Epidermal melanocyte (primary cell): ENCODE results near the gene HES4.
"Not testable (repeated sequence)": the region's sequence is repeated elsewhere in the genome, so short reads cannot be mapped to it uniquely, and the experiment has no call there.

Experiments
- DNase-seq: peaks from one replicate; pipeline ENCODE4 v3.0.0; 2011; ENCODE audit warnings: low spot score; ENCODE audit not compliant: insufficient read length

The HES4 gene

DNA sequence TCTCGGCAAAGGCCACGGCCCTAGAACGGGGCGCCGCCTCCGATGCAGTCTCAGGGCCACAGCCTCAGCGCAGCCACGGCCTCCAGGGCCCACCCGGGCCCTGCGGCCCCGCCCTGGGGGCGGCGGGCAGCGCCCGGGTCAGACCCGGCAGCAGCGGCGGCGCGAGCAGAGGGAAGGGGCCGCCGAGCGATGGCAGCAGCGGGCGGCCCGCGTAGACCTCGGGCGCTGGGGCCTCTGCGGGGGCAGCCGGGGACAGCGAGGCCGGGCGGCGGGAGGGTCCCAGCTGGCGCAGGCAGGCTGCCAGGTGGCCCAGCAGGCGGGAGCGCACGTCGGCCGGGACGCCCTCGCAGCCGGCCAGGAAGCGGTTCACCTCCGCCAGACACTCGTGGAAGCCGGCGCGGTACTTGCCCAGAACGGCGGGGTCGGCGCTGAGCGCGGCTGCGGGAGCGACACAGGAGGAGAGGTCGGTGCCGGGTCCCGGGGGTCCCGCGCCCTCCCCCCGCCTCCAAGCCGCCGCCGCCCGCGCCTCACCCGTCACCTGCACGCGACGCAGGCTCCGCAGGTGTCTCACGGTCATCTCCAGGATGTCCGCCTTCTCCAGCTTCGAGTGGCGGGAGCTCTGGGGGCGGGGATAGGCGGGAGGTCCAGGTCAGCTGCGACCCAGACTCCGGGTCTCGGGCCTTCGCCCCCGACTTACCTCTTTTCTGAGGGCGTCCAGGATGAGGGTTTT is 737 bp downstream of the HES4 start:
- no peak for DNase-seq

DNA sequence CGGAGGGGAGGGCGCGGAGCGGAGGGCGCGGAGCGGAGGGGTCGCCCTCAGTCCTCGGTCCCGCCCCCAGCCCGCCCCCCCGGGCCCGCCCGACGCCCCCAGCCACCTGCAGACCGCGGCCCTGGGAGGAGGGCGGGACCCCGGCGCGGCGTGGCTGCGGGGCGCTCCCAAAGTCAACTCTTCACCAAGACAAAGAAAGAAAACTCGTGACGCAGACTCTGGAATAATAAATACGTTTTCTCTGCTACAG is 1.2 kb downstream of the HES4 start:
- DNase-seq = no peak

DNA sequence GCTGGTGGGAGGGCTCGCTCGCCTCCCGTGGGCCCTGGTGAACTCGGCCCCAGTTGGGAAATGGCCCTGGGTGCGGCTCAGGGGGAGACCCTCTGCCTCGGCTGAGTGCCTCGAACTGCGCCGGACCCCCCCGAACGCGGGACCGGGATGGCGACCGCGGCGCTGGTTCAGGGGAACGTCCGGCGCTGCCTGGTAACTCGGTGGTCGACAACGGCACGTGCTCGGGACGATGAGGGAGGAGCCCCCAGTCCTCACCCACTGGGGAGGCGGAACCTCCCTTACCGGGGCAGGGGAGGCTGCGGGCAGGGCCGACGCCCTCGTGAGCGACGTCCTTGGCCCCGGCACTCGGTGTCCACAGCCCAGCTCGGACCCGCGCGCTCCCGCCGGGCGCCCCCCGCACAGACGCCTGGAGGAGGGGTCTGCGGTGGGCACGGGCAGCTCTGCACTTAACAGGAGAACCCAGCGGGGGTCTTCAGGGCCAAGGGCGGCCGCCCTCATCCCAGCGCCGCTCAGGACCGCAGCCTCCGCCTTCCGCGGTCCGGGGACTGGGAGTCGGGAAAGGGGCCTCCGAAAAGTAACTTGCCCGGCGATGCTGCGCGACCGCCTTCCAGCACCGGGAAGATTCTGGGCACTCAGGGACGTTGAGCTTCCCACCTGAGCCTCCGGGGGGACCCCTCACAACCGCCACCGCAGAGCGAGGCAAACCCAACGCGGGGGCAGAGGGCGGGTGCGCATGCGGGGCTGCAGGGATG is 1.7 kb downstream of the HES4 start:
- no peak for DNase-seq

DNA sequence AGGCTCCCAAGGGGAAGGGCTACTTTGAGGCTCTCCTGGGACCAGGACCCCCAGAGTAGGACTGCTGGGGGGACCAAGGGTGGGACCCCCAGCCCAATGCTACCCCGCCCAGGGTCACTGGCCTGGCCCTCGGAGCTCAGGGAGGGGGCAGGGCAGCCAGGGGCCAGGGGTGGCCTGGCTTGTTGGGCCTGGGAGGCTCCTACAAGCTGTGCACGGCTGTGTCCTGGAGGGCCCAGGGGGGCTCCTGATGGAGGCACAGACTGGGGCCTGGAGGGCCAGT is 2.2 kb downstream of the HES4 start:
- no peak for DNase-seq

DNA sequence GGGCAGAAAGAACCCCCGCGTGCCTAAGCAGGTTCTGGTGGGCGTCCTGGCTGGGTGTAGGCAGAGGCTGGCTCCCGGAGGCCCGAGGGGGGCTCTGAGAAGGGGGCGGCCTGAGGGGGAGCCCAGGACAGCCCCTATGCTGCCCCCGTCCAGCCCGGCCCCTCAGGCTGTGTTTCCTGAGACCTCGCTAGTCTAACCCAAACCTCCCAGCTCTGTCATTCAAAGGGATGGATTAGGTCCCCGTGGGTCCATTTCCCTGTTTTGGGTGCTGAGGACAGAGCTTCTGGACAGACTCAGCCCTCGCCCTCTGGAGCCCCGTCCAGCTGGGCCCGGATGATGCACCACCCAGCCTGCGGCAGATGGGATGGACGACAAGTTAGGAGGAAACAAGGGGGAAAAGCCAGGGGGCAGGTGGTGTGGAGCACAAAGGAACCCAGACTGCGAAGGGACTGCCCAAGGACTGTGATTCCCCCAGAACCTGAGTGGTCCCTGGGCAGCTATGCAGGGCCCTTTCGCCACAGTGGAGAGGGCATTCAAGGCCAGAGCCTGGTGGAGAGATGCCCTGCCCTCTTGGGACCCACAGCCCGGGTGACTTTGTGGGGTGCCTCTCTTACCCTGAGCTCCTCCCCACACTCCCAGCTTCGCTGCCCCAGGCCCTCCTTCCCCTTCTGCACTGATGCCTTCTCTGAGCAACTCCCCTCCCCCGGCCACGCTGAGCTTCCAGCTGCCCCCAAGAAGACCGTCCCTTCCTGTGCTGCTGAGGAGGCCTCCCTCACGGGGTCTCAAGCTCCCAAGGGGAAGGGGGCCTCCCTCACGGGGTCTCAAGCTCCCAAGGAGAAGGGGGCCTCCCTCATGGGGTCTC is 2.8 kb downstream of the HES4 start:
- DNase-seq = no peak

DNA sequence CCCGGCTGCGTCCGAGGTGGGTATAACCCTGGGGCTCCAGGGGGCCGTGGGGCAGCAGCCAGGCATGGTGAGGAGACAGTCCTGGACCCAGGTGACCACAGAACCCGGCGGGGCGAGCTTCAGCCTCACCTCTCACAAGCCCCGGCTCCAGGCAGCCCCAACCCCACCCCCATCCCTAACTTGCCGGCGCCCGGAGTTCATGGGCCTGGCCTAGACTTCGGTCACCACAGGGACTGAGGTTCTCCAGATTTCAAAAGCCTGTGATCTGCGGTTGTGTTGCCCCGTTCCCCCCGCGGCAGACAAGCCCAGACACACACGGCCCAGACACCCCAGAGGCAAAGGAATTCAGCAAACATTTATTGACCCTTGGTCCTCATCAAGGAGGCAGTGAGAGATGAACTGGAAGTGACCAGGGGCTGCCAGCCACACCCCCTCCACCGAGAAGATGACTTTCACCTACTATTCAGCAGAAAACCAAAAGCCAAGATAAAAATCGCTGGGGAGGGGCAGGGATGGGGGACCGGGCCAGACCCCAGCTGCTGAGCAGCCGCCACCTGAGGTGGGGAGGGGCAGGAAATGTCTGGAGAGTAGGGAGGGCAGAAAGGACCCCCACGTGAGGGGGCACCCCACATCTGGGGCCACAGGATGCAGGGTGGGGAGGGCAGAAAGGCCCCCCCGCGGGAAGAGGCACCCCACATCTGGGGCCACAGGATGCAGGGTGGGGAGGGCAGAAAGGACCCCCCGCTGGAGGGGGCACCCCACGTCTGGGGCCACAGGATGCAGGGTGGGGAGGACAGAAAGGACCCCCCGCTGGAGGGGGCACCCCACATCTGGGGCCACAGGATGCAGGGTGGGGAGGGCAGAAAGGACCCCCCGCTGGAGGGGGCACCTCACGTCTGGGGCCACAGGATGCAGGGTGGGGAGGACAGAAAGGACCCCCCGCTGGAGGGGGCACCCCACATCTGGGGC is 3.9 kb downstream of the HES4 start:
- no peak for DNase-seq

DNA sequence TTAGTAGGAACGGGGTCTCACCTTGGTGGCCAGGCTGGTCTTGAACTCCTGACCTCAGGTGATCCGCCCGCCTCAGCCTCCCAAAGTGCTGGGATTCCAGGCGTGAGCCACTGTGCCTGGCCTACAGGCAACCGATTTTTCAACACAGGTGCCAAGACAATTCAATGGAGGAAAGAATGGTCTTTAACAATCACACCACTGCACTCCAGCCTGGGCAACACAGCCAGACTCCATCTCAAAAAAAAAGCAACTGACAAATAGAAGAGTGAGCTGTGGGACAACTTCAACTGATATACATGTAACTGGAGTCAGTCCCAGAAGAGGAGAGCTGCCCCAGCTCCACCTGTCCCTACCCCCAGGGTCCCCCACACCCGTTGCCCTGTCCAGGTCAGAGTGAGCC is 5.4 kb downstream of the HES4 start:
- not testable (repeated sequence) for DNase-seq

DNA sequence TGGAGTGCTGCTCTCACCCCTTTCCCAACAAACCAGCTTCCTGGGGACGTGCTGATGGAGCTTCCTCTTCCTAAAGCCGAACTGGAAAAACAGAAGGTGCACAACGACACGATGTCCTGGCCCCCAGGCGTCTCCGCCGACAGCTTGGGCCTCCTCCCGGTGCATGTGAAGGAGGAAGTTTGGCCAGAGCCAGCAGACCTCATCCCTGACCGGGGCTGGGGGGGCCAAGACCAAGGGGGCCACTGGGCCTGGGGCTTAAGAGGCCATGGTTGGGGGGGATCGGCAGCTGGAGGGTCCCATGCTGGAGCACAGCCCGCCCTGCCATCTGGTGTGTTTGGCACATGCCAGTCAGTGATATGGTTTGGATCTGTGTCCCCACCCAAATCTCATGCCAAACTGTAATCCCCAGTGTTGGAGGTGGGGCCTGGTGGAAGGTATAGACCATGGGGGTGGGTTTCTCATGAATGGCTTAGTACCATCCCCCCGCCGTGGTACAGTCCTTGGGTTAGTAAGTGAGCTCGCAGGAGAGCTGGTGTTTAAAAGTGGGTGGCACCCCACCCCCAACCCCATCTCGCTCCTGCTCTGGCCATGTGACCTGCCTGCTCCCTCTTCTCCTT is 6.4 kb downstream of the HES4 start:
- no peak for DNase-seq

DNA sequence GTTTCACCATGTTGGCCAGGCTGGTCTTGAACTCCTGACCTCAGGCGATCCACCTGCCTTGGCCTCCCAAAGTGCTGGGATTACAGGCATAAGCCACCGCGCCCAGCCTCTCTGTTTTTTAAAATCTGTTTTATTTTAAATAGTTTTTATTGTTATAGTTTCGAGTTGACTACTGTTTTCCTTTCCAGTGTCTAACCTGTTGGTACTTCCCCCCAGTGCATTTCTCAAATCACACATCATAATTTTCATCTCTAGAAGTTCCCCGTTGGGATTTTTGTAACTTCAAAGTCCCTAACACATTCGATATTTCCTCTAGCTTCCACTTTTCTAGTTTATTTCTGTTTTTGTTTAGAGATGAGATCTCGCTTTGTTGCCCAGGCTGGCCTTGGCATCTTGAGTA is 7.5 kb downstream of the HES4 start:
- DNase-seq = no peak

DNA sequence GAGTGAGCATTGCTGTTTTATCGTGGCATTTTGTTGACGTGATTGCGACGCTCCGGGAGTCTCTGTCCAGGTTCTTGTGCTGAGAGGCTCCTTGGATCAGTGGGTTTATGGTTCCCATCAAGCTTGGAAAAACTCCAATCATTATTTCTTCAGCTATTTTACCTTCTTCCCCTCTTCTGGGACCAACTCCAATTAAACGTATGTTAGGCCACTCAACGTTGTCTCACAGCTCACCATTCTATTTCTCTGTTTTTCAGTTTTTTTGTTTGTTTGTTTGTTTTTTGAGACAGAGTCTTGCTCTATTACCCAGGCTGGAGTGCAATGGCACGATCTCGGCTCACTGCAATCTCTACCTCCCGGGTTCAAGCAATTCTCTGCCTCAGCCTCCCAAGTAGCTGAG is 8.0 kb downstream of the HES4 start:
- DNase-seq = no peak

DNA sequence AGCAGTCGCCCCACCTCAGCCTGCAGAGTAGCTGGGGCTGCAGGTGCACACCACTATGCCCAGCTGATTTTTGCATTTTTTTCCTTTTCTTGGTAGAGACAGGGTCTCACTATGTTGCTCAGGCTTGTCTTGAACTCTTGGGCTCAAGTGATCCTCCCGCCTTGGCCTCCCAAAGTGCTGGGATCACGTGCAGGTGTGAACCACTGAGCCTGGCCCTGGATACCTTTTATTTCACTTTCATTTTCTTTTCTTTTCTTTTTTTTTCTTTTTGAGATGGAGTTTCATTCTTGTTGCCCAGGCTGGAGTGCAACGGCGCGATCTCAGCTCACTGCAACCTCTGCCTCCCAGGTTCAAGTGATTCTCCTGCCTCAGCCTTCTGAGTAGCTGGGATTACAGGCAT is 8.6 kb downstream of the HES4 start:
- not testable (repeated sequence) for DNase-seq

DNA sequence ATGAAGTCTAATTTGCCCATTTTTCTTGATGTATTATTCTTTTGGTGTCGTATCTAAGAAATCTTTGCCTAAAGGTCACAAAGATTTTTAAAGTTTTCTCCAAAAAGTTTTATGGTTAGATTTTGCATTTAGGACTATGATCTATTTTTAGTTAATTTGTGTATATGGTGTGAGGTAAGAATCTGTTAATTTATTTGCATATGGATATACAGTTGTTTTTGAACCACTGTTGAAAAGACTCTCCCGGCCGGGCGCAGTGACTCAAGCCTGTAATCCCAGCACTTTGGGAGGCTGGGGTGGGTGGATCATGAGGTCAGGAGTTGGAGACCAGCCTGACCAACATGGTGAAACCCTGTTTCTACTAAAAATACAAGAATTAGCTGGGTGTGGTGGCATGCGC is 11.8 kb downstream of the HES4 start:
- not testable (repeated sequence) for DNase-seq

DNA sequence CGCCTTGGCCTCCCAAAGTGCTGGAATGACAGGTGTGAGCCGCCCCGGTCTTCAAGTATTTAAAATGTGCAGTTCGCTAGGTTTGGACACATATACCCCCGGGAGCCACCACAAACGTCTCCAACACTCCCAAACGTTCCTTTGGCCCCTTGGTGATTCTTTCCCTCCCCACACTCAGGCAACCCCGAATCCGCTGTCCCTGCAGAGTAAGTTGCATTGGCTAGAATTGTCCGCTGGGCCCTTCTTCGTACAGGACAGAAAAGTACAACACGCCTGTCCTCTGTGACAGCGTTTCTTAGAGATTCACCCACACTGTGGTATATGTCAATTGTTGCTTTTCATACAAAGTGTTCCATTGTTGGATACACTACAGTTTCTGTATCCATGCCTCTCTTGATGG is 14.8 kb downstream of the HES4 start:
- DNase-seq = no peak

DNA sequence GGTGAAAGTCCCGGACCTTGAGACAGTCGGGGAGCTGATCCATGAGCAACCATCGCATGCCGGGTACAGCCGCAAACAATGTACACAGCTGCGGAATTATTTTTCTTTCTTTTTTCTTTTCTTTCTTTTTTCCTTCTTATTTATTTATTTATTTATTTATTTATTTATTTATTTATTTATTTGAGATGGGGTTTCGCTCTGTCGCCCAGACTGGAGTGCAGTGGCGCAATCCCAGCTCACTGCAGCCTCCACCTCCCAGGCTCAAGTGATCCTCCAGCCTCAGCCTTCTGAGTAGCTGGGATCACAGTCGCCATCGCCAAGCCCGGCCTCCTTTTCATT is 15.5 kb downstream of the HES4 start:
- DNase-seq = no peak

DNA sequence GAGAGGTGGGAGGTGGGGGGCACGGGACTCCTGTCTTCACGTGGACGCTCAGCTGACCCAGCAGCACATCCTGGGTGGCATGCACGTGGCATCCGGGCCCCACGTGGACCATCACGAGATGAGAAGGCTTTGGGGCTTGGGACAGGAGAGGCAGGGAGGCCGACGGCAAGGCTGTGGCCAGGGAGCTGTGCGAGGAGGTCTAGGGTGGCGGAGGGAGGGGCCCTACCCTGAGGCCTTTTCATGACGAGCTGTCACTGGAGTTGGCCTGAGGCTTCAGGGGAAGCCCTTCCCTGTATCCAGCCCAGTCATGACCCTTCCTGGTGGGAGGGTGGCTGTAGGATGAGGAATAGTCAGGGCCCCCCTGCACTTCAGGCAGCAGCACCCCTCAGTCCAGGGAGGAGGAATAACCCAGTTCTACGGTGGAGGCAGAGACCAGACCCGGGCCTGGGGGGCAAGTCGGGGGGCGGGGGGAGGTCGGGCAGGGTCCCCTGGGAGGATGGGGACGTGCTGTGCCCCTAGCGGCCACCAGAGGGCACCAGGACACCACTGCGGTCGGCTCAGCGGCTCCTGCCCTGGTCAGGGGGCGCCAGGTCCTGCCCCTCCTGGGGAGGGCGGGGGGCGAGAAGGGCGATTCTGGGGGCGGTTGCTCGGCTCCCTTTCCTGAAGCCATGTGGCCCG is 16.0 kb downstream of the HES4 start:
- DNase-seq = peak; percentile 77

DNA sequence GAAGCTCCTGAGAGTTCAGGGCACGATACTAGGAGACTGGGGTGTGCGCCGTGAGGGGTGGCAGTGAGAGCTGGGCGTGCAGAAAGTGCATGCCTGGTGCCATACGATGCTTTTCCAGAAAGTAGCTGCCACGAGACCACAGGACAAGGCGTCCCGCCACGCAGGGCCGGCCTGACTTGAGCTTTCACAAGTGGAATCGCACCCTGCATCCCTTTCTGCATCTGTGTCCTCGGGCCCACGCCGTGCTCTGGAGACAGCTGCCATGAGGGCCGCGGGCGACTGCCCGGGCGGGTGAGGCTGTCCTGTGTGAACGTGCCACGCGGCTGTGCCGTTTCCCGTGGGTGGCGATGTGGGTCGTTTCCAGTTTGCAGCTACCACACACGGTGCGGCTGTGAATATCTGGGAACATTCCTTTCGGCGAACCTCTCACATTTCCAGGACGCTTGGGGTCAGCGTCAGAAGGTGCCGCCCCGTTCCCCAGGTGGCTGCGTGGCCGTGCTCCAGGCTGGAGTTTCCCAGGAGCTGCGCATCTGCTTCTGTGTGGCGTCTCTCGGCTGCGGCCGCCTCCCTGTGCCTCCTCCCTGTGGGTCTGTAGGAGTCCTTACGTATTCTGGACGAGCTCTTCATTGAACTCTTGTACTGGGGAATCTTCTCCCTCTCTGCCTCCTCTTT is 17.0 kb downstream of the HES4 start:
- no peak for DNase-seq

DNA sequence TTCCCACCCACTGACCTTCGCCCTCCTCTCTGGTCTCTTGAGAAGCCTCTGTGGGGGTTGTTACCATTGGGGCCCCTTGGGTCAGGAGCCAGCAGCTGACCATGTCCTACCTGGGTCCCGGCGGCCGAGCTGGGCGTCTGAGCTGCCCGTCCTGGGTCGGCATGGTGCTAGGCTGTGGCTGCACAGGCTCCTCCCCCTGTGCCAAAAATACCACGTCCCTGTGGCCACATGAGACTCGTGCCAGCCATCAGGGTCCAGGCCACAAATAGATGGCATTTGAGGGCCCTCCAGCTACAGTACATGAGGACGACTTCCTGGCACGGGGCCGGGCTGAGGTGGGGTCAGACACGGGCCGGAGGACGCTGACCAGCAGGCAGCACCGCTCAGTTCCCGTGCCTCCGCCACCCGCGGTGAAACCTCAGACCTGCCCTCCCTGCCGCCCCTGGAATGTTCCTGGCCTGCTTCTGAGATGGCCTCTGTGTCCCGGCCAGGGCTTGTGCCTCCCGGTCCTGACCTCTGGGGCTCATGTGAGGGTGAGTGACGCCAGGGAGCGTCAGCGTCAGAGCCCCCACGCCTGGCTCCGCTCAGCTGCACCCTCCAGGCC is 17.8 kb downstream of the HES4 start, which contains the start of gene PERM1:
Gene PERM1 (minus strand): TSS at position 139 of the 604 bp plus-strand sequence. CDS start 1,064 bp downstream, outside the sequence.
- DNase-seq = no peak

DNA sequence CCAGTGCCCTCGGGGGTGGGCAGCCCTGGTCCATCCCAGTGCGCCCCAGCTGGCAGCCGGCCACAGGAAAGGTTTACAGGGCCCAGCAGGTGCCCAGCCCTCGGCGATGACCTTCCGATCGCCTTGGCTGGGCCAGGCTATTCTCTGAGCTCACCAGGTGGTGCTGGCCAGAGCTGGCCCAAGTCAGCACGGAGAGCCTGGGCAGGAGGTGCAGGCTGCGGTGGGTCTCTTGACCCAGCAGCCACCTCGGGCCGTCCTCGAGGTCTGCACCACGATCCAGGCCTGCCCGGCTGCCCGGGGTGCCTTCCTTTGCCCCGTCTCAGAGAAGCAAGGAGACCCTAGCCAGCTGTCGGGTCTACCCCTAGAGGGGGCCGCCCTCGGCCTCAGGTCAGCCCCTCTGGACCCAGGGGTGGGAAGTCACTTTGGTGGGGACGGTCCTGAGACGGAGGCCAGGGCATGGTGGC is 18.4 kb downstream of the HES4 start:
- DNase-seq = no peak

DNA sequence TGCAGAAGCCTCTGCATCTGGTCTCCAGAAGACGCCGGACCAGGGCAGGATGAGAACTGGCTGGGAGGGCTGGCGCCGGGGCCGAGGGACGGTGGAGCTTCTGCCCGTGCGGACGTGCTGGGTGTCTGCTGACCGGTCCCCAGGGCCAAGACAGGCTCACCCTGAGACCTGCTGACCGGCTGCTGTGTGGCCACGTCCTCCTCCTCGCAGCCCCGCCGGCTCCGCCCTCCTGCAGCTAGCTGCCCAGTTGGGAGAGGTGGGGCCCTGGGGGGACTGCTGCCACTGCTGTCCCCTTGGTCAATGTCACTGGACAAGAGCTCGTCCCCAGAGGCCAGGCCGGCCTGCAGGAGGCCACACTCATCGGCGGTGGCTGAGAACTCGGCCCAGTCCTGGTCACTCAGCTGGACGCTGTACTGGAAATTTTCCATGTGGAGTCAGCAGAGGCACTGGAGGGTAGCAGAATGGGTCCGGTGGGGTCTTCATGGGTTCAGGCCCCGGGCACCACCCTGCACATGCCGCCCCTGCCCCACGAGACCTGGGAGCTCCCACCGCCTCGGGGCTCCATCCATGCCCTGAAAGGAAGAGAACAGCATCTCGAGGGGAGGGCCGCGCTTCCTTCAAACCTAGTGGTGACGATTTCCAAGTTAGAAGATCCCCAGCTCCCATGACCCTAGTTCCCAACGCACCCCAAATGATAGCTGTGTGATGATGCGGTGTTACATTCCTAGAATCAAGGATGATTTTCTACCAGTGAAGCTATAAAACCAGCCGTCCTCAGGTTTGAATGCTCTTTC is 19.1 kb downstream of the HES4 start:
- DNase-seq = no peak
